GM21576 (cell line): ENCODE results near the gene PLK5.

Source experiments
- ATAC-seq: cut with Tn5 transposase; IDR thresholded peaks from one replicate; pipeline ENCODE4 v1.9.1; 2021; ENCODE audit warnings: mild to moderate bottlenecking, moderate library complexity; ENCODE audit not compliant: unreplicated experiment

The PLK5 gene

DNA sequence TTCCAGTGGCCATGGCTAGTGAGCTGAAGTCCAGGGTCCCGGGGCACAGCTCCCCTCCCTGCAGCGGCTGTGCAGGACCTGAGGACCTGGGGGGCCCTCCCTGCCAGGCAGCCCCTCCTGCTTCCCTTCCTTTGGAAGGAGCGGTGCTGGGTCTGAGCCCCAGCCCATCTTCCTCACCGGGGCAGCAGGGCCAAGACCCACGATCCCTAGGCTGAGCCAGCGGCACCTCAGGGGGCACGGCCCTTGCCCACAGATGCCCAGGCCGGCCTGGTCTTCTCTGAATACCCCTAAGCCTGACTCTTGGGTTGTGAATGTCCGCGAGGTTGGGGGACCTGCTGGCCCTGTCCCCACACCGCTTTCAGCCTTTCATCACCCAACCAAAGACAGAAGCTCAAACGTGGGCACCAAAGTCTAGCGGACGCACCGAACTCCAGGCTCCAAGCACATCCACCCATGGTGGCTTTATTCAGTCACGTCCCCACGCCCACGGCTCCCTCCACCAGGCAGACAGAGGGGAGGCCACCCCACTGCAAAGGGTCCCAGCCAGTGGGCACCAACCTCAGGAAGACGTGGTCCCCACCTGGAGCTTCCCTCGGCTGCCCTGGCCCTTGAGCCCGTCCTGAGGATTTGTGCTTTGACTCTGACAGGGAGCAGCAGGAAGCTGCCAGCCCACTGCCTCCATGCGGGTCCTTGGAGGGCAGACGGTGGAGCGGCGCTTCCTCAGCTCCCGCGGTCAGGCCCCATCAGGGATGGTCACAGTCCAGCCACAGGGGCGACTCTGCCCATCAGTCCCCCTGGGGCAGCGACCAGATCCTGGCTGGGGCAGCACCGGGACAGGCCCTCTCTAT lies 52.6 kb downstream of the PLK5 start:
- no peak for ATAC-seq

- no peak for ATAC-seq
Measured at GRCh38 chr19:1577090-1577928, 53.4 kb downstream of the PLK5 start.

DNA sequence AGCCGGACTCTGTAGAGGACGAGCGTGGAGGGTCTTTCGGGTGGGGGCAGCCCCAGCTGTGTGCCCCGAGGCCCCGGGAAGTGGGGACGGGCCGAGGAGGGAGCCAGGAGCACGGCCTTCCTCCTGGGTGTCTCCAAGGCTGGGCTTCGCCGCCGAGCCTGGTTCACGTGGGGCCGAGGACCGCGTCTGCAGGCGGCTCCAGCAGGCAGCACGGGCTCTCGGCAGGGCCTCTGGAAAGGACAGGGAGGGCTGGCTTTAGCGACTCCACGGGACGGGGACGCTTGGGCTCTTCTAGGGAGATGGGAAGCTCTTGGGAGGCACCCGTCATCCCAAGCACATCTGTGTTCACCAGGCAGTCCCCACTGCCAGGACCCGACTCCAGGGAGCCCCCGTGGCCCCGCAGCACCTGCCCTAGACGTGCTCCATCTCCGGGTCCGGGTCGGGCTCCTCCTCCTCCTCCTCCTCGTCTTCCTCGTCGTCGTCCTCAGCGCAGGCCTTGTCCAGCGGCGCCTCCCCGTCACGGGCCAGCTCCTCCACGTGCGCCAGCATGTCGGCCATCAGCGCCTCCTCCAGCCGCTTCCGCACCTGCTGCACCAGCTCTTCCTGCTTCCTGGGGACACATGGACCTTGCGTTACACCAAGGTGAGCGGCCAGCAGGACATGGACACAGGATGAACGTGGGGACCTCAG lies 54.2 kb downstream of the PLK5 start:
- no peak for ATAC-seq

- ATAC-seq, result no peak
Measured at GRCh38 chr19:1579222-1579621, 55.3 kb downstream of the PLK5 start.

- no peak for ATAC-seq
Measured at GRCh38 chr19:1580382-1580781, 56.5 kb downstream of the PLK5 start.

DNA sequence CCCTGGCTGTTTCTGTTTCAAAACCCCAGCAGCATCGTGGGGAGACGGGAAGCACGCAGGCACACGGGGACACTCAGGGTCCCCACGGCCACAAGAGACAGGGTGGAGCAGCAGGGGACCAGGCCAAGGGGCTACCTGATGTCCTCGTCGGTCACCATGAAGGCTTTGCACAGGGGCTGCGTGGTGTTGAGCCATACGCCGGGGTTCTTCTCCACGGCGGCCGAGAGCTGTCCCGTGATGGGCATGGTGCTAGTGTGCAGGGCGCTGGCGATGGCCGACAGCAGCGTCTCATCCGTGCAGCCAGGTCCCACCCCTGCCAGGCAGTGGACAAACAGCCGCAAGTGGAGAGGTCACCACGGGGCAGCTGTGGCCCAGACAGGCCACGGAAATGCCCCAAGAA lies 57.1 kb downstream of the PLK5 start:
- no peak for ATAC-seq

GRCh38 chr19:1582201-1582600 lies 58.3 kb downstream of the PLK5 start:
- no peak for ATAC-seq

- no peak for ATAC-seq
Measured at GRCh38 chr19:1584500-1585242, 60.8 kb downstream of the PLK5 start.

- no peak for ATAC-seq
Measured at GRCh38 chr19:1585243-1585580, 61.3 kb downstream of the PLK5 start.
